ENCODE results near the gene LEPROT.
A peak's percentile ranks its signal among the peaks of the same experiment; 100 is the strongest.
"Not testable (repeated sequence)": the region's sequence is repeated elsewhere in the genome, so short reads cannot be mapped to it uniquely, and the experiment has no call there.

The LEPROT gene

GRCh38 chr1:65420590-65421350, at the start of gene LEPROT, which contains the start of gene LEPR:
LEPROT (plus strand) TSS chr1:65420668; CDS start chr1:65420725, 57 bp downstream.
LEPR (plus strand) TSS chr1:65420668; CDS start chr1:65565566, 144,898 bp downstream.
- H3K36me3 ChIP-seq (ENCODE audit: insufficient read depth, low read length), result no peaks in the 10 kb centered on the region
- peaks cover 40% of the 10 kb centered on the region for H3K4me1 ChIP-seq (ENCODE audit: insufficient read depth, low read length)
- peak within 1 kb of the TSS; percentile 88 for H3K9ac ChIP-seq (ENCODE audit: low read depth, low read length)
- H3K9me3 ChIP-seq (ENCODE audit: control insufficient read depth, insufficient read depth, low read length), result no peaks in the 10 kb centered on the region

GRCh38 chr1:65371544-65371943, 48.9 kb upstream of the LEPROT start:
- H3K36me3 ChIP-seq (ENCODE audit: insufficient read depth, low read length), result no peaks in the 10 kb centered on the region

GRCh38 chr1:65372557-65372956, 47.9 kb upstream of the LEPROT start:
- Histone ChIP-seq H3K36me3 (ENCODE audit: insufficient read depth, low read length) (no peaks in the 10 kb centered on the region), H3K4me1 (ENCODE audit: insufficient read depth, low read length) (no peaks in the 10 kb centered on the region), H3K9ac (ENCODE audit: low read depth, low read length) (no peak overlapping the region), H3K9me3 (ENCODE audit: control insufficient read depth, insufficient read depth, low read length) (no peaks in the 10 kb centered on the region)

More at GRCh38 chr1:65371544-65371943, 48.9 kb upstream of the LEPROT start:
- H3K9me3 ChIP-seq (ENCODE audit: control insufficient read depth, insufficient read depth, low read length), result no peaks in the 10 kb centered on the region
- H3K4me1 ChIP-seq (ENCODE audit: insufficient read depth, low read length), result no peaks in the 10 kb centered on the region
- no peak overlapping the region for H3K9ac ChIP-seq (ENCODE audit: low read depth, low read length)

- Histone ChIP-seq H3K36me3 (ENCODE audit: insufficient read depth, low read length) (no peaks in the 10 kb centered on the region), H3K4me1 (ENCODE audit: insufficient read depth, low read length) (no peaks in the 10 kb centered on the region), H3K9ac (ENCODE audit: low read depth, low read length) (no peak overlapping the region), H3K9me3 (ENCODE audit: control insufficient read depth, insufficient read depth, low read length) (no peaks in the 10 kb centered on the region)
Observed at GRCh38 chr1:65377496-65378246, 42.8 kb upstream of the LEPROT start.

GRCh38 chr1:65378247-65378946, 42.1 kb upstream of the LEPROT start:
- Histone ChIP-seq H3K9me3 (ENCODE audit: control insufficient read depth, insufficient read depth, low read length) (no peaks in the 10 kb centered on the region), H3K36me3 (ENCODE audit: insufficient read depth, low read length) (no peaks in the 10 kb centered on the region), H3K4me1 (ENCODE audit: insufficient read depth, low read length) (no peaks in the 10 kb centered on the region), H3K9ac (ENCODE audit: low read depth, low read length) (no peak overlapping the region)

- not testable (repeated sequence) for H3K36me3 ChIP-seq (ENCODE audit: insufficient read depth, low read length); H3K9ac ChIP-seq (ENCODE audit: low read depth, low read length); H3K4me1 ChIP-seq (ENCODE audit: insufficient read depth, low read length)
- peaks cover 11% of the 10 kb centered on the region; the same call in 1 of the 2 replicates for H3K9me3 ChIP-seq (ENCODE audit: control insufficient read depth, insufficient read depth, low read length)
Observed at GRCh38 chr1:65384426-65384825, 36.0 kb upstream of the LEPROT start.

GRCh38 chr1:65386439-65386838, 34.0 kb upstream of the LEPROT start:
- peaks cover 17% of the 10 kb centered on the region for H3K4me1 ChIP-seq (ENCODE audit: insufficient read depth, low read length)
- no peak overlapping the region for H3K9ac ChIP-seq (ENCODE audit: low read depth, low read length)
- no peaks in the 10 kb centered on the region for H3K36me3 ChIP-seq (ENCODE audit: insufficient read depth, low read length)
- H3K9me3 ChIP-seq (ENCODE audit: control insufficient read depth, insufficient read depth, low read length), result peaks cover 11% of the 10 kb centered on the region; the same call in 1 of the 2 replicates

- H3K36me3 ChIP-seq (ENCODE audit: insufficient read depth, low read length), result no peaks in the 10 kb centered on the region
- no peak overlapping the region for H3K9ac ChIP-seq (ENCODE audit: low read depth, low read length)
- peaks cover 17% of the 10 kb centered on the region for H3K4me1 ChIP-seq (ENCODE audit: insufficient read depth, low read length)
- peaks cover 11% of the 10 kb centered on the region; the same call in 1 of the 2 replicates for H3K9me3 ChIP-seq (ENCODE audit: control insufficient read depth, insufficient read depth, low read length)
Observed at GRCh38 chr1:65387821-65388220, 32.6 kb upstream of the LEPROT start.

GRCh38 chr1:65388908-65389695, 31.4 kb upstream of the LEPROT start:
- peaks cover 17% of the 10 kb centered on the region for H3K4me1 ChIP-seq (ENCODE audit: insufficient read depth, low read length)
- no peaks in the 10 kb centered on the region; the same call in 1 of the 2 replicates for H3K36me3 ChIP-seq (ENCODE audit: insufficient read depth, low read length)
- H3K9me3 ChIP-seq (ENCODE audit: control insufficient read depth, insufficient read depth, low read length), result peaks cover 8% of the 10 kb centered on the region; the same call in 1 of the 2 replicates
- H3K9ac ChIP-seq (ENCODE audit: low read depth, low read length), result no peak overlapping the region

- peaks cover 27% of the 10 kb centered on the region for H3K4me1 ChIP-seq (ENCODE audit: insufficient read depth, low read length)
- no peaks in the 10 kb centered on the region for H3K9me3 ChIP-seq (ENCODE audit: control insufficient read depth, insufficient read depth, low read length)
- no peaks in the 10 kb centered on the region; the same call in 1 of the 2 replicates for H3K36me3 ChIP-seq (ENCODE audit: insufficient read depth, low read length)
- H3K9ac ChIP-seq (ENCODE audit: low read depth, low read length), result no peak overlapping the region
Observed at GRCh38 chr1:65392497-65392896, 28.0 kb upstream of the LEPROT start.

GRCh38 chr1:65393347-65393746, 27.1 kb upstream of the LEPROT start:
- peaks cover 27% of the 10 kb centered on the region for H3K4me1 ChIP-seq (ENCODE audit: insufficient read depth, low read length)
- H3K36me3 ChIP-seq (ENCODE audit: insufficient read depth, low read length), result no peaks in the 10 kb centered on the region; the same call in 1 of the 2 replicates
- no peaks in the 10 kb centered on the region for H3K9me3 ChIP-seq (ENCODE audit: control insufficient read depth, insufficient read depth, low read length)
- no peak overlapping the region for H3K9ac ChIP-seq (ENCODE audit: low read depth, low read length)

- Histone ChIP-seq H3K9ac (ENCODE audit: low read depth, low read length) (no peak overlapping the region), H3K36me3 (ENCODE audit: insufficient read depth, low read length) (no peaks in the 10 kb centered on the region; the same call in 1 of the 2 replicates), H3K4me1 (ENCODE audit: insufficient read depth, low read length) (peaks cover 25% of the 10 kb centered on the region)
Observed at GRCh38 chr1:65393928-65394327, 26.5 kb upstream of the LEPROT start.

GRCh38 chr1:65395887-65396612, 24.4 kb upstream of the LEPROT start:
- H3K9me3 ChIP-seq (ENCODE audit: control insufficient read depth, insufficient read depth, low read length), result no peaks in the 10 kb centered on the region
- no peak overlapping the region for H3K9ac ChIP-seq (ENCODE audit: low read depth, low read length)
- H3K4me1 ChIP-seq (ENCODE audit: insufficient read depth, low read length), result peaks cover 10% of the 10 kb centered on the region; the same call in 1 of the 2 replicates
- no peaks in the 10 kb centered on the region; the same call in 1 of the 2 replicates for H3K36me3 ChIP-seq (ENCODE audit: insufficient read depth, low read length)

More at GRCh38 chr1:65393928-65394327, 26.5 kb upstream of the LEPROT start:
- no peaks in the 10 kb centered on the region for H3K9me3 ChIP-seq (ENCODE audit: control insufficient read depth, insufficient read depth, low read length)

Measured in ES-I3 (cell line).